Stomach (tissue), 9 donors: ENCODE measurements around the gene THOP1. TPM values are rescaled to one million over a fixed set of nuclear protein-coding genes. Genes with fewer than 3 reads are reported as not detected.

Experiments used
- DNase-seq, 2 donors: peaks; one replicate each; pipeline versions ENCODE4 v3.0.0 to v3.0.0-alpha.2; 2013 to 2019
- H3K27ac ChIP-seq, 5 donors: fragments of 200-600 bp in 4 of 5; sonication (generic) in 4 of 5; one replicate each; pipeline ENCODE4 v1.5.1; 2013 to 2019; ENCODE audit warnings: mild to moderate bottlenecking in 1 of 5, moderate library complexity in 1 of 5
- H3K27me3 ChIP-seq, 3 donors: fragments of 200-600 bp; sonication (generic); one replicate each; pipeline ENCODE4 v1.5.1; 2017 to 2019; ENCODE audit warnings: mixed run types in 1 of 3
- H3K36me3 ChIP-seq, 4 donors: fragments of 200-600 bp; sonication (generic); 1 replicate in 3 of 4; 2 replicates in 1 of 4; pipeline ENCODE4 v1.5.1; 2016 to 2019
- H3K4me1 ChIP-seq, 4 donors: fragments of 200-600 bp; sonication (generic); one replicate each; pipeline ENCODE4 v1.5.1; 2016 to 2019
- H3K4me3 ChIP-seq, 4 donors: fragments of 200-600 bp; sonication (generic) in 3 of 4; one replicate each; pipeline ENCODE4 v1.5.1; 2016 to 2019; ENCODE audit warnings: mild to moderate bottlenecking in 1 of 4
- H3K9me3 ChIP-seq, 4 donors: fragments of 200-600 bp; sonication (generic); one replicate each; pipeline ENCODE4 v1.5.1; 2016 to 2019
- CTCF ChIP-seq, 7 experiments: fragments of 450-650 bp in 4 of 7; fragments of 200-600 bp in 3 of 7; sonication (generic) in 3 of 7; IDR thresholded peaks; one replicate each; pipeline ENCODE4 v1.5.1; 2016 to 2019; ENCODE audit warnings: antibody characterized with exemption in 7 of 7, control low read depth in 2 of 7, mild to moderate bottlenecking in 1 of 7
- EP300 ChIP-seq: sonication (generic); formaldehyde crosslinking; IDR thresholded peaks from one replicate; pipeline ENCODE4 v1.6.1; 2017; ENCODE audit warnings: antibody characterized with exemption
- POLR2A ChIP-seq, 4 donors: fragments of 450-650 bp; IDR thresholded peaks; one replicate each; pipeline ENCODE4 v1.6.1; 2016; ENCODE audit warnings: antibody characterized with exemption in 4 of 4, control low read depth in 2 of 4, mild to moderate bottlenecking in 1 of 4, moderate library complexity in 1 of 4
- POLR2AphosphoS5 ChIP-seq, 3 donors: sonication (generic); formaldehyde crosslinking; IDR thresholded peaks; one replicate each; pipeline ENCODE4 v1.6.1; 2016; ENCODE audit warnings: antibody characterized with exemption in 3 of 3
- WGBS, 5 donors: extraction: QIAGEN DNeasy Blood & Tissue Kit in 3 of 5; methylation state at CpG; one replicate each; pipeline versions ENCODE4 v1.1.5 to v1.1.7; 2013 to 2018; 5-methylcytosine and 5-hydroxymethylcytosine counted together
- intact Hi-C: fragments of 100-400 bp; cut with DNase I; formaldehyde crosslinking; loops from one replicate; pipeline ENCODE4 v1.15.1; 2023; ENCODE audit warnings: low total_unique reads
- polyA plus RNA-seq, 3 donors: library from polyadenylated mRNA; stranded (reverse); fragments of 200-250 nt; gene quantifications; one replicate each; pipeline ENCODE4 v1.2.3, GENCODE V29; 2013
- total RNA-seq, 5 donors: library from RNA; depleted of rRNA; stranded (reverse); fragments of >200 nt; gene quantifications; one replicate each; pipeline versions ENCODE4 v1.1.0 to v1.2.3, GENCODE V29; 2014 to 2016
- donor health status: healthy with polysubstance abuse.
- donor health status: Bipolar disorder and iron deficiency.
- donor health status: healthy.

The THOP1 gene
- total and polyA plus RNA-seq, 8 donors = 16.1 to 244 (median 47.2) TPM

GRCh38 chr19:2827840-2828489, 42.7 kb downstream of the THOP1 start:
- no peak for DNase-seq
- no peaks in the 10 kb centered on the region for H3K4me1 ChIP-seq
- WGBS, 5 donors = 91 to 95% (median 92%) methylated on average over 12 to 13 of the region's 13 CpGs
- H3K27me3 ChIP-seq = no peaks in the 10 kb centered on the region
- TF ChIP-seq CTCF (IDR thresholded peaks at IDR 0.05) = no peak
- TF ChIP-seq POLR2AphosphoS5 (IDR thresholded peaks at IDR 0.05) = no peak
- no peak for TF ChIP-seq EP300
- no peak for TF ChIP-seq POLR2A (IDR thresholded peaks at IDR 0.05)
- H3K27ac ChIP-seq = no peak overlapping the region
- intact Hi-C loops = no loop called here
- H3K9me3 ChIP-seq = peaks cover 4 to 57% (median 37%) of the 10 kb centered on the region in 4 donors
- no peak overlapping the region for H3K4me3 ChIP-seq
- peaks cover 10 to 91% (median 51%) of the 10 kb centered on the region in 4 donors for H3K36me3 ChIP-seq

GRCh38 chr19:2834294-2834871, 49.1 kb downstream of the THOP1 start:
- Histone ChIP-seq H3K27me3 (no peaks in the 10 kb centered on the region), H3K36me3 (peaks cover 22 to 77% (median 37%) of the 10 kb centered on the region in 4 donors), H3K4me1 (no peaks in the 10 kb centered on the region), H3K4me3 (no peak overlapping the region), H3K27ac (no peak overlapping the region), H3K9me3 (peaks cover 21 to 98% (median 72%) of the 10 kb centered on the region in 4 donors)
- DNase-seq = no peak
- WGBS, 5 donors = 95 to 99% (median 97%) methylated on average over 19 of the region's 19 CpGs
- TF ChIP-seq CTCF (IDR thresholded peaks at IDR 0.05) (no peak), EP300 (no peak), POLR2AphosphoS5 (IDR thresholded peaks at IDR 0.05) (no peak), POLR2A (IDR thresholded peaks at IDR 0.05) (no peak)
- intact Hi-C loops = no loop called here

- TF ChIP-seq POLR2AphosphoS5 (IDR thresholded peaks at IDR 0.05) (no peak), CTCF (IDR thresholded peaks at IDR 0.05) (no peak), EP300 (no peak), POLR2A (IDR thresholded peaks at IDR 0.05) (no peak)
- H3K4me1 ChIP-seq = peaks cover 6 to 12% (median 6%) of the 10 kb centered on the region in 4 donors
- 78 to 98% (median 86%) methylated on average over 4 of the region's 4 CpGs for WGBS, 5 donors
- H3K9me3 ChIP-seq = peaks cover 17 to 68% (median 56%) of the 10 kb centered on the region in 4 donors
- no peak overlapping the region for H3K27ac ChIP-seq
- intact Hi-C loops = no loop called here
- no peak for DNase-seq
- no peak overlapping the region for H3K4me3 ChIP-seq
- peaks cover 17 to 47% (median 30%) of the 10 kb centered on the region in 4 donors for H3K36me3 ChIP-seq
- no peaks in the 10 kb centered on the region for H3K27me3 ChIP-seq
Measured at GRCh38 chr19:2837430-2837829, 52.1 kb downstream of the THOP1 start.

- Histone ChIP-seq H3K36me3 (peaks cover 0 to 27% (median 6%) of the 10 kb centered on the region in 4 donors), H3K9me3 (peaks cover 3 to 36% (median 19%) of the 10 kb centered on the region in 4 donors), H3K27me3 (no peaks in the 10 kb centered on the region), H3K4me3 (peak within 1 kb of the TSS; percentile 87 to 98 (median 95)), H3K4me1 (peaks cover 12 to 17% (median 15%) of the 10 kb centered on the region in 4 donors), H3K27ac (peak within 1 kb of the TSS; percentile 86 to 93 (median 89))
- intact Hi-C loops = no loop called here
- 0 to 2% (median 1%) methylated on average over 46 to 106 of the region's 106 CpGs for WGBS, 5 donors
- peak; percentile 100 for DNase-seq
- TF ChIP-seq POLR2A (IDR thresholded peaks at IDR 0.05) (no peak), EP300 (peak; percentile 7), CTCF (IDR thresholded peaks at IDR 0.05) (peak in 4 of 7 experiments; percentile 23 to 55 (median 42)), POLR2AphosphoS5 (IDR thresholded peaks at IDR 0.05) (peak in 2 of 3 donors; percentile 68 to 70)
Measured at GRCh38 chr19:2840794-2841791, 55.8 kb downstream of the THOP1 start, which contains the start of gene ZNF555. ZNF555 (plus strand) TSS chr19:2841475; CDS start chr19:2841573, 98 bp downstream.
